CD4-positive, alpha-beta T cell treated with Interleukin-17A for 4 hours (primary cell): Measurements from ENCODE around the gene OAS3.
"Not testable (repeated sequence)": the region's sequence is repeated elsewhere in the genome, so short reads cannot be mapped to it uniquely, and the experiment has no call there.

Source experiments
- DNase-seq: peaks from one replicate; pipeline ENCODE4 v3.0.0-alpha.2; 2020; ENCODE audit warnings: mixed read lengths

The OAS3 gene

DNA sequence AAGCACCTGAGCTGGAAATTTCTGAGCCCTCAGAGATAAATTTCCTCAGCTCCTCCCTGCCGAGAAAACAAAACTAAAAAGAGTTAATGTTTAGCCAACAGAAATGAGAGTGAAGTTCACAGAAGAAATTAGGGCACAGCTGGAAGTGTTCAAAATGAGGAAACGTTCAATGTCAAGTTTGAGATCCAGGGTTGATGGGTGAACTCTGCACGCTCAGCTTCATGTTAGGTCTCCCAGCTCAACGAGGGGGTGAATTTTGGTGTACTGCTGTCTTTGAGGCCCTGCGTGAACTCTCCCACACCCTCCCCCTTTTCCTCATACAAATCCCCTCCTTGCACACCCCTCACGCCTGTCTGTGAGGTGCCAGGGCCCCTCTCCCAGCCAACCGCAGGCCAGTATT lies 13.3 kb upstream of the OAS3 start:
- no peak for DNase-seq

- not testable (repeated sequence) for DNase-seq
These were observed 11.7 kb upstream of the OAS3 start for GRCh38 chr12:112926416-112927033.

GRCh38 chr12:112927475-112927874 lies 10.8 kb upstream of the OAS3 start:
- no peak for DNase-seq

GRCh38 chr12:112927925-112928324 lies 10.3 kb upstream of the OAS3 start:
- no peak for DNase-seq

GRCh38 chr12:112928978-112929377 lies 9.3 kb upstream of the OAS3 start:
- DNase-seq: no peak

GRCh38 chr12:112929715-112930114 lies 8.6 kb upstream of the OAS3 start:
- no peak for DNase-seq

GRCh38 chr12:112930350-112930749 lies 7.9 kb upstream of the OAS3 start:
- DNase-seq: no peak

- DNase-seq: no peak
These were observed 5.7 kb upstream of the OAS3 start for GRCh38 chr12:112932485-112933128.

GRCh38 chr12:112933129-112933505 lies 5.2 kb upstream of the OAS3 start:
- no peak for DNase-seq

GRCh38 chr12:112936264-112936663 lies 2.0 kb upstream of the OAS3 start:
- DNase-seq: no peak

DNA sequence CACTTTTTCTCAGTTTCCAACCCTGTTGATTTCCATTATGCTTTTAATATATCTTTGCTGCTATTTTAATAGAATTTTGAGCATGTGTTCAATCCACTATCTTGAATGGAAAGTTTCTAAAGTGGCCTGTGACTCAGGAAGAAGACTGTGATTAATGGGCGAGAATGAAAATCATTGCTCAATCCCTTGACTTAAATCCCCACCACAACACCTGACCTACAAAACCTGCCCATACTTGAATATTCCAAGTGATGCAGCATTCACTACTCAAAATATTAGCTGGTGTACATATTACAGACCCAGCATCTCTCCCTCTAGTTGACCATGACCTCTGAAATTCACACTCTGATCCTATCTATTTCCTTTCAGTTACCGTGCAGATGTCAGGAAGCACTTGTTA lies 1.3 kb upstream of the OAS3 start:
- DNase-seq: no peak

DNA sequence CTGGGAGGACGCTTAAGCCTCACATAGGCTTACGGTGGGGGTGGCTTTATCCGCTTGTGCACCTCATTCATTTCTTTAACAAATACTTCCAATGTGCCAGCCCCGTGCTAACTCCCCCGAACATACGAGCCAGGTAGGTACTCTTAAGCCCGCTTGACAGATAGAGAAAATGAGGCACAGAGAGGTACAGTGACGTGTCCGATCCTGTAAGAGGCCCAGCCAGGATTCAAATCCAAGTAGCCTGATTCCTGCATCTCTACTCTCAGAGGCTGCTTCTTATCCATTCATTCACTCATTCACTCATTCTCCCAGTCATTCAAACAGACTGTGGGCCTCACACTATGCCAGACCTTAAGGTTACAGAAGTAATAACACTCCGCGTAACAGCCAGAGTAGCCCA lies 477 bp downstream of the OAS3 start:
- no peak for DNase-seq

- DNase-seq: peak; percentile 37
These were observed 1.6 kb downstream of the OAS3 start for GRCh38 chr12:112939761-112940381.

DNA sequence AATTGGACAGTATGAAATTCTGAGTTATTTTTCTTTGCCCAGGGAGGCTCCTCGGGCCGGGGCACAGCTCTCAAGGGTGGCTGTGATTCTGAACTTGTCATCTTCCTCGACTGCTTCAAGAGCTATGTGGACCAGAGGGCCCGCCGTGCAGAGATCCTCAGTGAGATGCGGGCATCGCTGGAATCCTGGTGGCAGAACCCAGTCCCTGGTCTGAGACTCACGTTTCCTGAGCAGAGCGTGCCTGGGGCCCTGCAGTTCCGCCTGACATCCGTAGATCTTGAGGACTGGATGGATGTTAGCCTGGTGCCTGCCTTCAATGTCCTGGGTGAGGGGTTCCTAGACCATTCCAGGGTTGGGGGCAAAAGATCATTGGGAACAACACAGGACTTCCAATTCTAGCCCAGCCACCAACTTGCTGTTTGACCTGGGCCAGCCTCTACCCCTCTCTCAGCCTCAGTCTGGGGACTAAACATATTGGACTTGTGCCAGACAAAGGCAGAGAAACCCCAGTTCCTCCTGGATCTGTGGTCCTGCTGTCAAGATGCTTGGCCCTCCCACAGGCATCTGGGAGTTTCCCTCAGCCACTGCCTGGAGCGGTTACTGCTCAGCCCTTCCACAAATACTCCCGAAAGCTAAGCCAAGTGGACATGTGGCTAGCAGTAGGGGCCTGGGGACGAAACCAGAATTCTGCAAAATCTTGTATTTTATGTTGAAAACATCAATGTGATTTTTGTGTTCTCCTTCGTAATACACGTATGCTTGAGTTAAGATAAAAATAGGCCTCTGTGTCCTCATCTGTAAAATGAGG lies 3.5 kb downstream of the OAS3 start:
- no peak for DNase-seq

- DNase-seq: no peak
These were observed 4.3 kb downstream of the OAS3 start for GRCh38 chr12:112942572-112942971.

- DNase-seq: no peak
These were observed 5.9 kb downstream of the OAS3 start for GRCh38 chr12:112944024-112944690.

DNA sequence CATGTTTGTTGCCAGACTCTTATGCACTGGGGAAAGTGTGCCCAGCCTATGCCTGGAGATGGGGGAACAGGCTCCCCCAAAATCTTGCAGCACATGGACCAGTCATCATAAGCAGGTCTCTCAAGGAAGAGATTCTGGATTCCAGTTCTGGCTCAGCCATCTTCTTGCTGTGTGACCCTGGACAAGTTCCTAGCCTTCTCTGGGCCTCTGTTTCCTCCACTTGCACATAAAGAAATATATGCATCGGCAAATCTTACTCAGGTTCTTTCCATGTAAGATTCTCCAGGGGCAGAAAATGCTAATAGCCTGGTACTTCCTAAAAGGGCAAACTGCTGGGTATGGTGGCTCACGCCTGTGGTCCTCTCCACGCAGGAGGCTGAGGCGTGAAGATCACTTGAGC lies 7.2 kb downstream of the OAS3 start:
- no peak for DNase-seq

GRCh38 chr12:112946236-112947000 lies 8.1 kb downstream of the OAS3 start:
- DNase-seq: no peak

- DNase-seq: no peak
These were observed 9.0 kb downstream of the OAS3 start for GRCh38 chr12:112947314-112947713.

DNA sequence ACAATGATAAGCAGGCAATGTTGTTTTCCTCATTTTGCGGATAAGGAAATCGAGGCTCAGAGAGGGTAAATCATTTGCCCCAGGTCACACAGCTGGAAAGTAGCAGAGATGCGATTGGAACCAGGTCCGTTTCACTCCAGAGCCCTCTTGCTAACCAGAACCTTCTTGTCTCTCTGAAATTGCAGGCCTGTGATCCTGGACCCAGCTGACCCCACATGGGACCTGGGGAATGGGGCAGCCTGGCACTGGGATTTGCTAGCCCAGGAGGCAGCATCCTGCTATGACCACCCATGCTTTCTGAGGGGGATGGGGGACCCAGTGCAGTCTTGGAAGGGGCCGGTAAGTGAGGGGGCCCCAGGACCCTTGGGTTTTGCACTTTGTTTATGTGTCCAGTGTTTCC lies 9.5 kb downstream of the OAS3 start:
- no peak for DNase-seq

- no peak for DNase-seq
These were observed 10.5 kb downstream of the OAS3 start for GRCh38 chr12:112948806-112949205.

DNA sequence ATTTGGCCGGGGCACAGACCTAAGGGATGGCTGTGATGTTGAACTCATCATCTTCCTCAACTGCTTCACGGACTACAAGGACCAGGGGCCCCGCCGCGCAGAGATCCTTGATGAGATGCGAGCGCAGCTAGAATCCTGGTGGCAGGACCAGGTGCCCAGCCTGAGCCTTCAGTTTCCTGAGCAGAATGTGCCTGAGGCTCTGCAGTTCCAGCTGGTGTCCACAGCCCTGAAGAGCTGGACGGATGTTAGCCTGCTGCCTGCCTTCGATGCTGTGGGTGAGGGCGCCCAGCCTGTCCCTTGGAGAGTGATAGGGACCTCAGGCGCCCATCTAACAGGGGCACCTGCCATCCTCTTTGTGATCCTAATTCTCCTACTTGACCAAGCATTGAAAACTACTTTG lies 12.4 kb downstream of the OAS3 start:
- DNase-seq: no peak
